Activated CD4-positive, alpha-beta memory T cell treated with anti-CD3 and anti-CD28 coated beads for 36 hours (primary cell): Measurements from ENCODE around the gene WFS1. TPM values are rescaled to one million over a fixed set of nuclear protein-coding genes. Genes with fewer than 3 reads are reported as not detected.

Experiments
- CTCF ChIA-PET: fragments of 350-600 bp; sonication (Branson Sonifier 250); formaldehyde crosslinking; loops from one replicate; lab custom pipeline; 2021; ENCODE audit warnings: antibody characterized with exemption, inconsistent platforms; lab: Charles Lee
- POLR2A ChIA-PET: fragments of 350-600 bp; sonication (Branson Sonifier 250); formaldehyde crosslinking; loops from one replicate; lab custom pipeline; 2021; ENCODE audit warnings: antibody characterized with exemption; lab: Charles Lee
- DNase-seq: peaks from one replicate; pipeline ENCODE4 v3.0.0-alpha.2; 2020
- H3K27ac Mint-ChIP-seq: one replicate; pipeline ENCODE4 v1.8.0; 2021; ENCODE audit warnings: mixed read lengths
- H3K27me3 Mint-ChIP-seq: one replicate; pipeline ENCODE4 v1.8.0; 2021; ENCODE audit warnings: mixed read lengths
- H3K36me3 Mint-ChIP-seq: one replicate; pipeline ENCODE4 v1.8.0; 2021; ENCODE audit warnings: mixed read lengths
- H3K4me1 Mint-ChIP-seq: one replicate; pipeline ENCODE4 v1.8.0; 2021; ENCODE audit warnings: low read depth, mixed read lengths
- H3K4me3 Mint-ChIP-seq: one replicate; pipeline ENCODE4 v1.8.0; 2021; ENCODE audit warnings: mild to moderate bottlenecking, mixed read lengths
- H3K9me3 Mint-ChIP-seq: one replicate; pipeline ENCODE4 v1.8.0; 2021; ENCODE audit warnings: mixed read lengths
- intact Hi-C: fragments of 100-400 bp; cut with micrococcal nuclease; formaldehyde crosslinking; loops from one replicate; pipeline ENCODE4 v1.15.1; 2023
- total RNA-seq, 2 experiments: library from RNA; stranded (reverse); gene quantifications; one replicate each; pipeline ENCODE4 v1.2.3, GENCODE V29; 2021

The WFS1 gene
- total RNA-seq, 2 experiments from 2014 or later, result 4.6 to 5.3 TPM

- Mint-ChIP-seq H3K9me3 (no peaks in the 10 kb centered on the region), H3K36me3 (no peaks in the 10 kb centered on the region), H3K4me1 (peaks cover 4% of the 10 kb centered on the region), H3K27me3 (peaks cover 27% of the 10 kb centered on the region), H3K27ac (no peak overlapping the region), H3K4me3 (no peak overlapping the region)
- CTCF ChIA-PET, result interaction anchor here (0.6 to 2.1 kb wide), 4 partner anchors 11 to 319 kb away, joined by 3 to 11 read pairs (median 7); no protein-coding TSS in a partner anchor
- intact Hi-C loops, result no loop called here
- POLR2A ChIA-PET, result interaction anchor here (0.6 to 1.2 kb wide), 2 partner anchors 8 to 174 kb away, joined by 3 to 5 read pairs; no protein-coding TSS in a partner anchor
- DNase-seq, result no peak
Observed at GRCh38 chr4:6316461-6317003, 46.9 kb downstream of the WFS1 start.

DNA sequence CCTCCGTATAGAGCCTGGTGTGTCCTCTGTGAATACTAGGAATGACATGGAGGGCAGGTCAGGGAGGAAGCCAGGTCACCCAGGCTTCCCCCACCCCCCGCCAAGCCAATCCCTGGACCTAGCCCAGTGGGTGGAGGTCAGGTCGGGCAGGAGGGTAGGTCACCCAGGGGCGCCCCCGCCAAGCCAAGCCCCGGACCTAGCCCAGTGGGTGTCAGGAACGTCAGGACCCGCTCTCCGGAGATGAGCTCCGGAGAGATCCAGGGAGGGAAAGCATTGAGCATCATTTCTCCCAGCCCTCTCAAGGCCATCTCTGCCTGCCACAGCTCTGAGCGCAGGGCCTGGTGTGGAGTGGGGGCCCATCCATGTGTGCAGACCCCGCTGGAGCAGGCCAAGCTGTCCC lies 48.6 kb downstream of the WFS1 start:
- ChIA-PET POLR2A (no interaction called here), CTCF (interaction anchor here (2.0 kb wide), 1 partner anchor 67 kb away, joined by 5 read pairs; no protein-coding TSS in a partner anchor)
- H3K4me1 Mint-ChIP-seq, result peaks cover 4% of the 10 kb centered on the region
- no peak overlapping the region for H3K27ac Mint-ChIP-seq
- no peak for DNase-seq
- H3K36me3 Mint-ChIP-seq, result no peaks in the 10 kb centered on the region
- no peaks in the 10 kb centered on the region for H3K9me3 Mint-ChIP-seq
- H3K4me3 Mint-ChIP-seq, result no peak overlapping the region
- intact Hi-C loops, result no loop called here
- peaks cover 36% of the 10 kb centered on the region for H3K27me3 Mint-ChIP-seq

- peaks cover 4% of the 10 kb centered on the region for H3K4me1 Mint-ChIP-seq
- no peak overlapping the region for H3K4me3 Mint-ChIP-seq
- no peaks in the 10 kb centered on the region for H3K9me3 Mint-ChIP-seq
- POLR2A ChIA-PET, result no interaction called here
- DNase-seq, result no peak
- no peak overlapping the region for H3K27ac Mint-ChIP-seq
- peaks cover 34% of the 10 kb centered on the region for H3K27me3 Mint-ChIP-seq
- no peaks in the 10 kb centered on the region for H3K36me3 Mint-ChIP-seq
- CTCF ChIA-PET, result interaction anchor here (0.7 to 2.0 kb wide), 3 partner anchors 11 to 69 kb away, joined by 4 to 7 read pairs (median 5); no protein-coding TSS in a partner anchor
- intact Hi-C loops, result no loop called here
Observed at GRCh38 chr4:6319530-6320150, 50.0 kb downstream of the WFS1 start.

GRCh38 chr4:6320663-6321062 lies 51.0 kb downstream of the WFS1 start:
- no peak for DNase-seq
- POLR2A ChIA-PET, result no interaction called here
- CTCF ChIA-PET, result interaction anchor here (1.0 to 15.2 kb wide), 3 partner anchors 10 to 98 kb away, joined by 4 to 505 read pairs (median 7); no protein-coding TSS in a partner anchor
- H3K9me3 Mint-ChIP-seq, result no peaks in the 10 kb centered on the region
- no peak overlapping the region for H3K4me3 Mint-ChIP-seq
- no peaks in the 10 kb centered on the region for H3K36me3 Mint-ChIP-seq
- H3K27me3 Mint-ChIP-seq, result peaks cover 38% of the 10 kb centered on the region
- intact Hi-C loops, result no loop called here
- H3K4me1 Mint-ChIP-seq, result peaks cover 4% of the 10 kb centered on the region
- H3K27ac Mint-ChIP-seq, result no peak overlapping the region

GRCh38 chr4:6321361-6321760 lies 51.7 kb downstream of the WFS1 start:
- Mint-ChIP-seq H3K36me3 (no peaks in the 10 kb centered on the region), H3K4me1 (peaks cover 4% of the 10 kb centered on the region), H3K27me3 (peaks cover 42% of the 10 kb centered on the region), H3K9me3 (no peaks in the 10 kb centered on the region), H3K27ac (no peak overlapping the region), H3K4me3 (no peak overlapping the region)
- intact Hi-C loops, result no loop called here
- ChIA-PET CTCF (interaction anchor here (2.8 to 15.2 kb wide), 2 partner anchors 10 to 69 kb away, joined by 17 to 505 read pairs; no protein-coding TSS in a partner anchor), POLR2A (no interaction called here)
- no peak for DNase-seq

GRCh38 chr4:6322067-6322760 lies 52.6 kb downstream of the WFS1 start:
- Mint-ChIP-seq H3K27ac (no peak overlapping the region), H3K4me1 (peaks cover 4% of the 10 kb centered on the region), H3K27me3 (peaks cover 41% of the 10 kb centered on the region), H3K36me3 (no peaks in the 10 kb centered on the region), H3K4me3 (no peak overlapping the region), H3K9me3 (no peaks in the 10 kb centered on the region)
- POLR2A ChIA-PET, result no interaction called here
- no peak for DNase-seq
- CTCF ChIA-PET, result interaction anchor here (2.8 to 15.2 kb wide), 2 partner anchors 9 to 70 kb away, joined by 17 to 505 read pairs; no protein-coding TSS in a partner anchor
- intact Hi-C loops, result no loop called here

DNA sequence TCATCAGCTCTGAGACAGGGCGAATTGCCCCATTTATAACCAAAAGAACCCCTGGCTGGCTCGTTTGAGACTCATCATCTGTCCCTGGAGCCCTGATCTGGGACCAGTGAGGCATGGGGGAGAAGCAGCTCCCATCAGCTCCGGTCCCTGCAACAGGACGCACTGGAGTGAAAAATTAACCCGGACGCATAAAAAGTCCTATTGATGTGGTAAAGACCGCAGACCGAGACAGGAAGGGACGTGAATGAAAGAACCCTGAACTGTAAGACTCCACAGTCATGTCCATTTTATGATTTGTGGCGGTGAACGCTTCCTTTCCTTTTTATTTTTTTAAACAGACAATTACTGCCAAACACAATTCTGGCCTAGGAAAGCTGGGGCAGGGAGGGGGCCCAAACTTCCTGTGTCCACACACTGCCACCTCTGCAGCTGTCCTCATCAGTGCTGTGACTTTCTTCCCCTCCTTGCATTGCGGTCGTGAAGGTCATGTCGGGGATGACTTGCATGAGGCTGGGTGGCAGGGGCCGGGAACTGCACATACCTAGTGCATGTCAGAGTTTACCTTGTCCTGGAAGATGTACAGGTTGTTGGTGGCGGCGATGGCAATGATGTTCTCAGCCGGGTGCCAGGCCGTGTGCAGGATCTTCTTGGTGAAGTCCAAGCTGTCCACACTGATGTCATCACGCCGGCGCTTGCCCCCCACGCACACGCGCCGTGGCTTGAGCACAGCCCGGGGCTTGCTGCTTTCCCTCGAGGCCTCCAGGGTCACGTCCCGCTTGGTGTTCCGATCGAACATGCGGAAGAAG lies 53.3 kb downstream of the WFS1 start:
- Mint-ChIP-seq H3K4me3 (no peak overlapping the region), H3K27ac (no peak overlapping the region), H3K36me3 (no peaks in the 10 kb centered on the region), H3K9me3 (no peaks in the 10 kb centered on the region), H3K27me3 (peaks cover 42% of the 10 kb centered on the region), H3K4me1 (peaks cover 4% of the 10 kb centered on the region)
- intact Hi-C loops, result no loop called here
- CTCF ChIA-PET, result interaction anchor here (1.1 to 15.2 kb wide), 4 partner anchors 9 to 189 kb away, joined by 3 to 505 read pairs (median 10); no protein-coding TSS in a partner anchor
- no peak for DNase-seq
- POLR2A ChIA-PET, result no interaction called here

DNA sequence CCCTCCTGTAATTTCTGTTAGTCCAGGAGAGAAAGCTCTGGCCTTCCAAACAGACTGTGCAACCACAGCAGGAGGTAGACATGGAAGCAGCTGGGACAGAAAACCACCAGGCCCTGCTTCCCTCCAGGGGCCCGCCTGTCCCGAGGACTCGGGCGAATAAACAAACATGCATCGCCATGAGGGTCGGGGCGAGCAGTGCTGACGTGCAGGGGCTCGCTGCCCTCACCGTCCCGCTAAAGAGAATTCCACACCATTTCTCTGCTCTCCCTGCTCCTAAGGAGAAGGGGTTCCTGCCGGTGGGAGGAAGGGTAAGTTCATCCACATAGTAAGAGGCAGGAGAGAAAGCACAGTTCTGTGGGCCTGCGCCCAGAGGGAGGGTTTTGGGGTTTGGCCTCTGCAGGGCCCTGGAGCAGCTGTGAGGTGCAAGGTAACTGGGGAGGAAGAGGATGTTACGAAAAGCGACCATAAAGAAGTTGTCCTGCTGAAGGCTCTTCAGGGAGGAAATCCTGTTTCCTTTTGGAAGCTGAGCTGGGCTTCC lies 54.9 kb downstream of the WFS1 start:
- CTCF ChIA-PET, result interaction anchor here (1.0 to 15.2 kb wide), 4 partner anchors 10 to 325 kb away, joined by 3 to 505 read pairs (median 4); no protein-coding TSS in a partner anchor
- no peak overlapping the region for H3K4me3 Mint-ChIP-seq
- H3K36me3 Mint-ChIP-seq, result no peaks in the 10 kb centered on the region
- no peaks in the 10 kb centered on the region for H3K9me3 Mint-ChIP-seq
- POLR2A ChIA-PET, result interaction anchor here (0.8 kb wide), 1 partner anchor 9 kb away, joined by 3 read pairs; no protein-coding TSS in a partner anchor
- no peak for DNase-seq
- H3K27ac Mint-ChIP-seq, result no peak overlapping the region
- intact Hi-C loops, result no loop called here
- peaks cover 4% of the 10 kb centered on the region for H3K4me1 Mint-ChIP-seq
- H3K27me3 Mint-ChIP-seq, result peaks cover 41% of the 10 kb centered on the region

GRCh38 chr4:6324999-6325787 lies 55.5 kb downstream of the WFS1 start:
- intact Hi-C loops, result loop anchor here (5.0 kb wide), 2 partner anchors 58 to 193 kb away; partner anchors contain the start of gene WFS1
- no peak overlapping the region for H3K27ac Mint-ChIP-seq
- peaks cover 4% of the 10 kb centered on the region for H3K4me1 Mint-ChIP-seq
- H3K4me3 Mint-ChIP-seq, result no peak overlapping the region
- no peak for DNase-seq
- peaks cover 39% of the 10 kb centered on the region for H3K27me3 Mint-ChIP-seq
- ChIA-PET CTCF (interaction anchor here (0.5 to 15.2 kb wide), 6 partner anchors 9 to 327 kb away, joined by 3 to 505 read pairs (median 4); partner anchors contain the start of gene WFS1), POLR2A (interaction anchor here (0.8 kb wide), 1 partner anchor 9 kb away, joined by 3 read pairs; no protein-coding TSS in a partner anchor)
- no peaks in the 10 kb centered on the region for H3K9me3 Mint-ChIP-seq
- H3K36me3 Mint-ChIP-seq, result no peaks in the 10 kb centered on the region

GRCh38 chr4:6325788-6326290 lies 56.2 kb downstream of the WFS1 start:
- peaks cover 2% of the 10 kb centered on the region for H3K4me1 Mint-ChIP-seq
- no peak for DNase-seq
- no peak overlapping the region for H3K27ac Mint-ChIP-seq
- H3K27me3 Mint-ChIP-seq, result peaks cover 34% of the 10 kb centered on the region
- CTCF ChIA-PET, result interaction anchor here (0.9 to 15.2 kb wide), 2 partner anchors 73 to 328 kb away, joined by 4 to 505 read pairs; no protein-coding TSS in a partner anchor
- no peaks in the 10 kb centered on the region for H3K9me3 Mint-ChIP-seq
- no peaks in the 10 kb centered on the region for H3K36me3 Mint-ChIP-seq
- POLR2A ChIA-PET, result no interaction called here
- intact Hi-C loops, result loop anchor here (5.0 kb wide), 2 partner anchors 59 to 194 kb away; partner anchors contain the start of gene WFS1
- no peak overlapping the region for H3K4me3 Mint-ChIP-seq
